Activated naive CD4-positive, alpha-beta T cell treated with anti-CD3 and anti-CD28 coated beads, Interleukin-2, amount 10 ng/mL, durations not matched to agents 5 hours and 36 hours (primary cell): Measurements from ENCODE around the gene TYSND1. TPM values are rescaled to one million over a fixed set of nuclear protein-coding genes. Genes with fewer than 3 reads are reported as not detected.

Experiments
- total RNA-seq, 2 experiments: library from RNA; stranded (reverse); gene quantifications; one replicate each; pipeline ENCODE4 v1.2.3, GENCODE V29; 2021

The TYSND1 gene, protein sequence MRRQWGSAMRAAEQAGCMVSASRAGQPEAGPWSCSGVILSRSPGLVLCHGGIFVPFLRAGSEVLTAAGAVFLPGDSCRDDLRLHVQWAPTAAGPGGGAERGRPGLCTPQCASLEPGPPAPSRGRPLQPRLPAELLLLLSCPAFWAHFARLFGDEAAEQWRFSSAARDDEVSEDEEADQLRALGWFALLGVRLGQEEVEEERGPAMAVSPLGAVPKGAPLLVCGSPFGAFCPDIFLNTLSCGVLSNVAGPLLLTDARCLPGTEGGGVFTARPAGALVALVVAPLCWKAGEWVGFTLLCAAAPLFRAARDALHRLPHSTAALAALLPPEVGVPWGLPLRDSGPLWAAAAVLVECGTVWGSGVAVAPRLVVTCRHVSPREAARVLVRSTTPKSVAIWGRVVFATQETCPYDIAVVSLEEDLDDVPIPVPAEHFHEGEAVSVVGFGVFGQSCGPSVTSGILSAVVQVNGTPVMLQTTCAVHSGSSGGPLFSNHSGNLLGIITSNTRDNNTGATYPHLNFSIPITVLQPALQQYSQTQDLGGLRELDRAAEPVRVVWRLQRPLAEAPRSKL
- total RNA-seq, result 10 to 100 TPM; 12.2 TPM

DNA sequence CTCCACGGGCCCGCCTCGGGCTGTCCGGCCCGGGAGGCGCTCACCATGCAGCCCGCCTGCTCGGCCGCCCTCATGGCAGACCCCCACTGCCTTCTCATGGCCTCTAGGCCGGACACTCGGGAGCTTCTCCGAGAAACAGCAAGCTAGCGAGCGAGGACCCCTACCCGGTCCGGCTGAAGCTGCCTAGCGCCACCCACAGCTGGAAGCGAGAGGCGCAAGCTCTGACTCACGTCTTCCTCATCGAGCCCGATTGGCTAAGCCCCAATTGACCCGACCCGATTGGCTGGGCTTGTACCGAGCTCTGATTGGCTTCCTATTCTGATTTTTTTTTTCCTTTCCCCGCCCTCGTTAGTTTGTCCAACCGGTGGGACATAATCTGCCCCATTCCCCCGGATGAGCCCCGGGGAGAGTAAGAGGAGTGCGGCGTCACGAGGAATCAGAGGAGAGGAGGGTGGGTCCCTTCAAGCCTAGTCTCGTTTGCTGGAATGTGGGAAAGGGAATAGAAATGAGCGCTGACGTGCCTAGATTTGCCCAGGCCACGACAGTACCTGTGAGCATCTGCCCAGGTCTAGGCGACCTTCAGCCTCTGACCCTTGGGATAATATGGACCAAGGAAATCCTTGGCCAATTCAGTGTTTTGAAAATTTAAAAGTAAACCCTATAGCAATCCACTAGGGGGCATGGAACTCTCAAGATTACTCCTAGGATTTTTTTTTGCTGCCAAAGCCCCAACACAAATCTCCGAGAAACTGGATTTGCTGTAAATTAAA is at the start of gene TYSND1:
Gene TYSND1 (minus strand): TSS at position 212 of the 770 bp plus-strand sequence. CDS start 114 bp downstream, at position 98.

DNA sequence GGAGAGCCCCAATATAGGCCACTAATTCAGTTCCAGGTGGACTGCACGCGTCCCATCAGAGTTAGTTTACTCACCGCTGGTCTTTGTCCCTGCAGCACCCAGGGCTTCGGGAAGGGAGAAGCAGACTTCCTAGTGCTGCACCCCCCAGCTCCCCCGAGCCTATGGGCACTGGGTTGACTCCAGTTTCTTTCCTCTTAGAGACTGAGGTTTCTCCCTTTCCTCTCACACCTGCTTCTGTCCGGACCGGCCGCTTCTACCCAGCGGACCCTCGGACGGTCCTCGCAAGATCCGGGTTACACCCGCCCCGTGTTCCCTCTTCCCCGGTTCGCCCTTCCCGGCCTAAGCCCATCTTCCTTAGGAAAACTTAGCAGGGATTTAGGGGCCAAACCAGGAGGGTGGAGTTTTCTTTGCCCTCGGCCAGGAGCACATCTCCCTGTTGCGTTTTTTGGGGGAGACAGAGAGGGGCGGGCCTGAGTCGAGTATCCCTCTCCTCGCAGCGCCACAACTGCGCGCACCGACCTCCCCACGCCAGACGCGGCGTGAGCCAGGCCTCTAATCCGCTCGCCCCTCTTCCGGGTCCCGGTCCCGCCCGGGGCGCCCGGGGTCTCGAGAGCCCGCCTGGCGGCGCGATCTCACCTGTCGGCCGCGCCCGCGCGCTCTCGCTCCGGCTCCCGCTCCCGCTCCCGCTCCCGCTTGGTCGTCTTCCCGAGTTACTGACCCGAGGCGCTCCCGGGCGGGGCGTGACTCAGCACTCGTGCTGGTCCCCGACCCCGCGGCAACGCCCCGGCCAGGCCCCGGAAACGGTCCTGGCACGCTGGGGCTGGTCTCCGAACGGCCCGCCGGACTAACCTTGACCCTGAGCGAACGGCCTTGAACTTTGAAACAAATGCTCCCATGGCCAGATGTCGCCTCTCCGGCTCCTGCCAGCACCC is 14.1 kb downstream of the TYSND1 start, which contains the start of gene AIFM2:
Gene AIFM2 (minus strand): TSS at position 728 of the 932 bp plus-strand sequence. CDS start 8,741 bp downstream, outside the sequence.

Other genes with a start within 250 kb of the TYSND1 start
- gene MACROH2A2, start 93.9 kb downstream of the TYSND1 start, total RNA-seq, result 1 to 10 TPM; 4.4 to 5.0 TPM
- gene AIFM2, start 13.9 kb downstream of the TYSND1 start, total RNA-seq, result 1 to 10 TPM; 1.8 to 2.3 TPM
- 10 to 100 TPM; 90.5 to 97.3 TPM for gene SAR1A, start 23.8 kb upstream of the TYSND1 start, total RNA-seq
- gene PPA1, start 86.7 kb upstream of the TYSND1 start, total RNA-seq, result 100 to 1,000 TPM; 166 to 168 TPM
- not detected for gene NPFFR1, start 137.3 kb upstream of the TYSND1 start, total RNA-seq
- gene LRRC20, start 235.9 kb upstream of the TYSND1 start, total RNA-seq, result 10 to 100 TPM; 10.3 to 11.0 TPM